AG08395 (cell line): ENCODE measurements around the gene CHCHD6.
A peak's percentile ranks its signal among the peaks of the same experiment; 100 is the strongest.

Experiments
- DNase-seq: peaks from one replicate; pipeline ENCODE4 v3.0.0; 2012; ENCODE audit warnings: mixed read lengths, low spot score

Gene CHCHD6

DNA sequence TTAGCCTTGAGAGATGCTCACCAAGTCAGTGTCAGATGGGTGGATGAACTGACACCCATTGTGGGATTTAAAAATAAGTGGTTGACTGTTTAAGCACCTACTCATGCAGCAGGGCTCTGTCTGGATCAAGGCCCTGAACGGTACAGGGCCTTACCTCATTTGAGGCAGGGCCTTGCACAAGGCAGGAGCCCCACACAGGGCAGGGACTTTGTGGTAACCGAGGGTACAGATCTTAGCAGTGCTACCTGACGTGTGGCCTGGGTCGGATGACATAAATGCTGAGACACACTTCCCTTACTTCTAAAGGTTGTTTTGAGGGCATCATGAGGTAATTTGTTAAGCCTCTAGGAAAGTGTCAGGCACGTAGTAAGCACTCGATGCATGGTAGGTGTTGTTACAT is 219.4 kb downstream of the CHCHD6 start:
- DNase-seq: no peak

DNA sequence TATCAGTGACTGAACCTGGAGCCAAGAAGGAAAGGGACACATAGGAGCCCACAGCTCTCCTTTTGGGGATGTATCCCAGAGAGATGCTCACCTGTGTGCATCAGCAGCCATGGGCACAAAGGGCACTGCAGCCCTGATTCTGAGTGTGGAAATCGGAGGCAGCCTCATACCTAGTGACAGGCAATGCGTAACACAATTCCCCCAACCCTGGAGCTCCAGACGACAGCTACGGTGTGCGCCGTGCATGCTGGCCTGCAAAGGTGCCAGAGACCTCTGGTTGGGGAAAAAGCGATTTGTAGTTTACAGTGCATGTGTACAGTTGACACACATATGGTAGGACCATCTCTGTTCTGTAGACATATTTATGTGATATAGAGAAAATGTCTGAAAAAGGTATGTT is 219.9 kb downstream of the CHCHD6 start:
- DNase-seq: no peak

DNA sequence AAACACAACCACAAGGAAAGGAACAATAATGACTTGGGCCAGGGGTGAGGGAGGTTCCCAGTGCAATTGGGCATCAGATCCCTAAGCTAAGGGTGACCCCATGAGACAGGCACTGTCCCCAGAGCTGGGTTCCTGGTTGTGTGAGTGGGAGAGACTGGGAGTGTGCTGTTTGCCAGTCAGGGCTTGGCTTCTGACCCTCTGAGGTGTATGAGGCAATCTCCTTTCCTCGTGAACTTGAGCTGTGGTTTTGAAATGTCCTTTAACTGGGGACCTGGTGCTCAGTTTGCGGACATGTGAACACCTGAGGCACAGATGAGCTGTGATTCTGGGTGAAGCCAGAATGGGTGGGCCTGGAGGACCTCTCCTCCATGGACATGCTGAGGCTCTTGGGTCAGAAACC is 220.4 kb downstream of the CHCHD6 start:
- no peak for DNase-seq

DNA sequence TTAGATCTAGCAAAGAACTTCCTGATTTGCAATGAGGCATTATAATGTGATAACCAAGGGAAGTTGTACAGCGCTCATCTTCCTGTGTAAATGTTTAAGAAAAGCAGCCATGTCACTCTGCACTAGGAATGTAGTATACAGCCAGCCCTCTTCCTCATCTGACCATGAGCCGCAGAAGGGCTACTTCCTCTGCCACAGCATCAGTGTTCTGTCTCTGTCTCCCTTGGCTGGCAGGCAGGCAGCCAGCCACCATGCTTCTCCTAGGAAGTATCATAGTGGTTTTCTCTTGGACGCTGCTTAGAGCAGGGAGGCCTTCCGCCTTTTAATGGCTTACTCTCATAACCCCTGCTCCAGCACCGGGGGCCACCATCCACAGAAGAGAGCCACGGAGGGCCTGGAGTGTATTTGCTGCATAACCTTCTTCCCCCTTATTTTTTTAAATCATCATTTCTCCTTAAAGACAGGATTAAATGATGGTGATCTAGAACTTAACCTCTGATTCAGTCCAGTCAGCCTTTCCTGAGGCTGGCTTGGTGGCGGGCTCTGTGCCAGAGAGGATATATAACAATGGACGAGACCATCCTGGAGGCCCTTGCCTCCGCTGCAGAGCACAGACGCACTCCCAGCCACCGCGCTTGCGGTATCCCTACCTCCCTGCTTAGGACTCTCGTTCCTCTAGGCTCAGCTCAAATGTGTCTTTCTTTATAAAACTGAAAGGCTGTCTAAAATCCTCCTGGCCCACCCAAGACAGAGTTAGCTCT is 221.6 kb downstream of the CHCHD6 start:
- no peak for DNase-seq

DNA sequence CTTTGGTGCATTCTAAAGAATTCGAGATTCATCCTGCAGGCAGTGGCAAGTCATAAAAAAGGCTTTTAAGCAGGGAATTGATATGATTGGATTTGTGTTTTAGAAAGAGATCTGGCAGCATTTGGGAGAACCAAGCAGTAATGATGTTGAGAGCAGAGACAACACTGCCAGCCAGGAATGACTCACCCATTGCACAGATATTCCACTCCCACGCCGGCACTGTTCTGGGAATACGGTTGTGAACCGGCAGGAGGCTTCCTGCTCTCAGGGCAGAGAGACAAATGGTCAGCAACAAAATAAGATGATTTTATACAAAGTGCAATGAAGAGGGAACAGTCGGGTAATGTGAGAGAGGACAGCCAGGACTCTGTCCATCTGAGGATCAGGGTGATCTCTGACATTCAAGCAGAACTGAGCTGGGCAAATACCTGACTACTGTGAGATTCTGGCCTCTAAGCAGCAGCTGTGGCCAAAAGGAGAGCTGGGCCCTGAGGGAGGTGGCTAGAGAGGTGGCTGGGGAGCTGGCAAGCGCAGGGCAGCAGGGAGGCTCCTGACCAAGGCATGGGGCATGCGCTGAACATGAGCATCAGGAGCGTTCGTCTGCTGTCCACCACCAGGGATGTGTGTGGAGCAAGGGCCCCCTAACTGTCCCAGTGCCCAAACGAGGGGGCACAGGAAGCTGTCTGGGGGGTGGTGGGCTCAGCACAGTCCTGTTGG is 222.8 kb downstream of the CHCHD6 start:
- peak; percentile 95 for DNase-seq

DNA sequence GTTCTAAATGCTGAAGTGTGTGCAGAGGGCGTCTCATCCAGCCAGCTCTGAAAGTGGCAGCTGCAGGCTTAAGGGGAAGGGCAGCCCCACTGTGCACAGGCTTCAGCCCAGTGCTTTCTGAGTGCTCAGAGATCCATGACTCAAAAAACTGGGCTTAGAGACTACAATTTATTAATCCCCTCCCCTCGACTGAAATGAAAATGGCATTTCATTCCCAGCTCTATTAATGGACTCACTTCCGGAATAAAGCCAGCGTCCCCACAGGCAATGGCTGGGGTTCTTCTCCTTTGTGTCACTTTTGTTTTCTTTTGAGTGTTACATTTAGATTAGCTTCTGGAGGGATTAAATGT is 223.3 kb downstream of the CHCHD6 start:
- no peak for DNase-seq

DNA sequence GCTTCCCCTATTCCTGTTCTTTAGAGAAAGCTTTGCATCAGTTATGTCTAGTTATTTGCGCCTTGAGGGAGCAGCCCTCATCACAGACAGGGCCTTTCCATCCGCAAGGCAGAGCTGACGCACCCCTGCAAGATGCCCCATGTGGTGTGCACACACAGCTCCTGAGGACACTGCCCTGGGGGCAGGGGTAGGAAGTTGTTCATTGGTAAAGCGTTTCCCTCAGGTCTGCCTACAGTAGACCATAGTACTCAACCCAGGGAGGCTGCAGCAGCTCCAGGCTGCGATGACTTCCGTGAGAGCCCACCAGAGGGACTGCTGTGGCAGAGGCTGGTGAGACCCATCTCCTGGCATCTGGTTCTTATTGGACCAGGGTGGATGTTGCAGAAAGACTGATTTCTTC is 223.8 kb downstream of the CHCHD6 start:
- DNase-seq: no peak

DNA sequence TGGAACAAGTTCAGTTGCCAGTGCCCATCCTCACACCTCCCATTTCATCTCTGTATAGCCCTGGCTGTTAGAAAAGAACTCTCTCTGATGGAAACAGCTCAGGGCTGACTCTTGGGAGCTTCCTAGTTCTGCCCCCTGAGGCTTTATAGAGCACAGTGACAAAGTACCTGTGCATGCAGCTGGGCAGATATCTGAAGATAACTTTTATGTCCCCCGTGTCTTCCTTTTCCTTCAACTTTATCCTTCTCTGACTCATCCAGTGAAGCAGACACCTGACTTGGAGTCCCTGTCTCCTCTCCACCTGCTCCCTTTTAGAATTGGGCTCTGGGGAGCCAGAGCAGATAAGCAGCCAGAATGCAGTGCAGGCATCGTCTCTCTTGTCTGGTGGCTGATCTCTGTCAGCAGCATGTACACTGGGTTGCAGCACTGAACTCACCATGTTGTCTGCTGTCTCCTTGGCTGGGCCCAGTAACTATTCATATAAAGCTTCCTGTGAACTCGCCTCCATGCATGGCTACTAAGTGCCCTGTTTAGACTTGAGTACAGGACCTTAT is 225.0 kb downstream of the CHCHD6 start:
- no peak for DNase-seq

DNA sequence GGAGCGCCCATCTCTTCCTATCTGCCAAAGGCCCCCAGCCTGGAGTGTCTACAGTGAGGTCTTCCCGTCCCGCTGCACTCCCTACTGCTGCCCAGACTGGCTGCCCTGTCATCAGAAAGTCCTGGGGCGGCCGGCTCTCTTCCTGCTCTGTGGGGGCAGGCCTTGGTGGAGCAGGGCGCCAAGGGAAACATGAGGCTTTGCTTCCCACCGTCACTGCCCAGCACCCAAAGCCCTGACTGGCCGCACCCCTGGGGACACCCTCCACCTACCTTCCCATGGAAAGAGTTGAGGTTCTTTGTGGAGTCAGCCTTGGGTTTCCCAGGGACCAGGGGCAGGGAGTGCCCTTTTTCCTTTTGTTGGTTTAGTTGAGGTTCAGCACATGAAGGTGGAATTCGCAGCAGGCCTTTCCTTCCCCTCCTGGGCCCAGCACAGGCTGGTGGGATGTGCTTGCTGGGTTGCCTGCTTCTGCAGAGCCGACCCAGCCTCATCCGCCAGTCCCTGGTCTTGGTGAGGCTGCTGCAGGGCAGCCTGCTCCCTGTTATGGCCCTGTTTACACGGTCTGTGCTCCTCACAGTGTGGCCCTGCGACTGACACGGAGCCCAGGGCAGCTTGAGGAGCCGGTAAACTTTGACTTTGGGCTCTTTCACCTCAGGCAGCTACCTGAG is 227.0 kb downstream of the CHCHD6 start:
- DNase-seq: no peak

DNA sequence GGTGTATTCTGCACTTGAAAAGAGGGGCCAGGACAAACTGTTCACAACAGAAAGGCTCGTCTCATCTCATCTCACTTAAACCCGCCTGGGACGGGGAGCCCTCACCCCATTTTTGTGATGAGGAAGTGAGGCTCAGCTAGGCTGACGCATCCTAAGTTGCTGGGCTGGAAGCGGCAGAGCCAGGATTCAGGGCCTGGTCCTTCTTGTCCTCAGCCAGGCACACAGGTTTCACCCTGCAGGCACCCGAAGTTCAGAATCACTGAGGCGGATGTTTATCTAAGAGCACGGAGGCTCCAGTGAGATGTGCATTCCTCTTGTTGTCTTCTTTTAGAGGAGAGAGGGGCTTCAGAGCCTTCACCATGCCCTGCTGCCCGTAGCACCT is 227.8 kb downstream of the CHCHD6 start:
- DNase-seq: no peak

DNA sequence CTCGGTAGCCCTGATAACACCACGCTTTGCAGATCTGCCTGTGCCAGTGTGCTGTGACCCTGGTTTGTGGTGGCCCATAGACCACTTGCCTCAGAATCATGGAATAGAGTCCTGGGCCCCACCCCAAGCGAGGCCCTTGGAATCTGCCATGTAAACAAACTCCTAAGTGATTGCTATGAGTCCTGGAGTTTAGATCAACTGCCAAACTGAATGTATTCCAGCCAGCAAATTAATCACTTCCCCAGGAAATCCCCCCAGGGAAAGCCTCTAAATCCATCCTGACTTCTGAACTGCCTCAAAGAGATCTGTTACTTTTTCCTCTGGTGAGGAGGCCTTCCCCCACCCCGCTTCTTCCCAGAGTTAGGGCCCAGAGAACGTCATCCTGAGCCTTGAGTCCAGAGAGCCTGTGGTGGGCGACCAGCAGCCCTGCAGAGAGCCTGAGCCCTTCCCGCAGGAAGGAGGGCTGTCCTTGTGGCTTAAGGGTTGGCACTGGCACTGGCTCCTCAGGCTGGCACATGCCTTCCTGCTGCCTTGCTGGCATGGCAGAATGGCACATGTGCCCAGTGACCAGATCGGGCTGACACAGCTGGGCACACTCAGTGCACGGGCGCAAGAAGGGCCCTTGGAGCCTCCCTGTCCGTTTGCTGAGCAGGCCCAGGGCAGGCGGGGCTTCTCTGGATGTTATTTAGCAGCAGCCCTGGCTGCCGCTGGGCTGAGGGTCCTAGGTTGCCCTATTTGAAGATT is 228.3 kb downstream of the CHCHD6 start:
- no peak for DNase-seq

DNA sequence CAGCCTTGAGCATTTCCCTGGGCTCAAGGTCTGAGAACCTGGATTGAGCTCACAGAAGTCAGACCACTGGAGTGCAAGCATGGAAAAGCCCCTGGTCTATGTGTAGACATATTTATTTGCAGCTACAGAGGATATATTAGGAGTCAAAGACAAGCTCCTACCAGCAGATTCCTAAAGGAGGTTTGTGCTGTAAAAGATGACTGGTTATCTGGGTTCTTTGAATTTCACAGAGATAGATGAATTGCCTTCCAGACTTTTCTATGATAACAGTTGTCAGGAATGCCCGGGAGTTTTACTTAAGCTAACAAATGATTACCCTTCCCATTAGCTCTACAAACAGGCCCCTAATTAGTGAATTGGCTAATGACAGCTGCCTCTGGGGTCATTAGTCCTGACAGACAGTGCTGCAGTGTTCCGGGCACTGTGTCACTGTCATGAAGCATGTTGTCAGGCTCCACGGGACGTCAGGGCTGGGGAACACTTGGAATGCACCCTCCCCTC is 230.0 kb downstream of the CHCHD6 start:
- no peak for DNase-seq

DNA sequence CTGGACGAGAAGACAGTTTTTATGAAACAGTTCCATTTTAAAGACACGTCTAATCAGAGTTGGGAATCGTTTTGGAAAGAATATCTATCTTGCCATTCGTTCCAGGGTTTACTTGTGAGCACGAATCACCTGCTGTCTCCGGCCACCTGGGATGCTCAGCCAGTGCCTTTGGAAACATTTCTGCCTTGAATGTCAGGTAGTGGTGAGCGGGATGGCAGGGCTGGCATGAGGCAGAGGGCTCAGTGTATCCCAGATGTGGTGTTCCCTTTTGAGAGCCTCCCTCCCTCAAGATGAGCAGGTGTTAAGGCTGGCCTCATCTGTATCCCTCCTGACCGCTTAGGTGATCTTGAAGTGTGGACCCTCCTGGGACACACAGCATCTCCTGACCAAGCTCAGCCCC is 231.0 kb downstream of the CHCHD6 start:
- no peak for DNase-seq

DNA sequence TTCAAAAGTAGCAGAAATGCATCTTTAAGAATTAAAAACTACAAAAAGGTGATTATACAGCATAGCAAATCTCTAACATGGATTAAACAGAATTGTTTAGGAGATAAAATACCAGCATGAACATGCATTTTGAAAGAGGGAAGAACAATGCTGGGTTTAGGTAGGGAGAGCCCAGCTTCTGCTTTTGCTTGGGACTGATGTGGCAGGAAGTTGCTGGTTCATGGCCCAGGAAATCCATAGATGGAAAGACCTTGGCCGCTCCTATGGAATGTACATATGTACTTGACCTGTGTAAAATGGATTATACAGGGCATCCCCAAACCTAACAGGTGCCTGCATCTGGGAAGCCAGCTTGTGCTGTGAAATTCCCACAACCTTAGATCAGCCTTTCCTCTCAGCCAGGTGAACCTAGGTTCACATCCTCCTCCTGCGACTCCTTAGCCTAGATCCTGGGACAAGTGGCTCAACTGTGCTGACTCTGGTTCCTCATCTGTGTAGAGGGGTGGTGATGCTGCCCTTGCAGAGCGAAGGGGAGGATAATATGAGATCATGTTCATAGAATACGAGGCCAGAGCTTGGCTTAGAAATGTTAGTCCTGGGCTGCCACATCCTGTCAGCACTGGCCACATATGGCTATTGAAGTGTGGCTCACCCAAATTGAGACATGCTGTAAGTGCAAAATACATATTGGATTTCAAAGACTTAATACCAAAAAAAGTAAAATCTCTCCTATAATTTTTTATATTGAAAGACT is 231.9 kb downstream of the CHCHD6 start:
- no peak for DNase-seq

DNA sequence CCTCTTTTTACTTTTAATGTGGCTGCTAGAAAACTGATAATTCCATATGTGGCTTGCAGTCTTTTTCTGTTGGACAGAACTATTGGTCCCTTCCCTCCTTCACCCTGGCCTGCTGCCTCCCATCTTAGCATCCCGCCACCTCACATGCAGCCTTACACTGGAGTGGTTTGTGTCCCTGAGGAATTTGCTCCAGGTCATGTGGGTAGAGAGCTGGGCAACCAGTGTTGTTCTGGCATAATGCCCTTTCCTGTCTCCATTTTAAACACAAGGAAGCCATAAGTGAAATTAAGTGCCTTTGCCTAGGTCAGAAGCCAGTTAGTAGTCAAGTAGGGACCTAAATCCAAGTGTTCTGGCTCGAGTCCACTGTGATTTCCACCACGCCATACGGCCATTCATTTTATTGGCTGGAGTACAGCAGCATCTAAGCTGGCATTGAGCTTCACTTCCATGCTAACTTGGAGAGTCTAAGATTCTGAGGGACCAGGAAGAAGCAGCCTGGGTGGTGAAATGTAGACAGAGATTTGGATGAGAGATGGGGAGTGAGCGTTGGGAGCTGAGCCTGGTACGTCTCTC is 232.9 kb downstream of the CHCHD6 start:
- no peak for DNase-seq

DNA sequence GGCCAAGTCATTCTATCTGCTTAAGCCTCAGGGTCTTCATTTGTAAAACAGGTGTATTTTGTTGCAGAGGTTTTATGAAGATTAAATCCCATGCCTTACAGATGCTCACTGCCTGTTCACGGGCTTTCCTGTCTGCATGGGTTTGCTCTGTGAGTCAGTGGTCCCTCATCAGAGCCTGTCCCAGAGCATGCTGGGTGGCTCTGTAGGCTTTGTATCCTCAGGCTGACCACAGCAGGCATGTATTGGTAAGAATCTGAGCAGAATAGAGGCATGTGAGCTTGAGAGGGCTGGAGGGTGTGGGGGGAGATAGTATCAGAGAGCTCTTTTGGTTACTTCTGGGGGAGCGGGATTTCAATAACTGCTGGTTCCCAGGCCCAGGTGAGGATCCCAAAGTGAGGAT is 233.5 kb downstream of the CHCHD6 start:
- no peak for DNase-seq

DNA sequence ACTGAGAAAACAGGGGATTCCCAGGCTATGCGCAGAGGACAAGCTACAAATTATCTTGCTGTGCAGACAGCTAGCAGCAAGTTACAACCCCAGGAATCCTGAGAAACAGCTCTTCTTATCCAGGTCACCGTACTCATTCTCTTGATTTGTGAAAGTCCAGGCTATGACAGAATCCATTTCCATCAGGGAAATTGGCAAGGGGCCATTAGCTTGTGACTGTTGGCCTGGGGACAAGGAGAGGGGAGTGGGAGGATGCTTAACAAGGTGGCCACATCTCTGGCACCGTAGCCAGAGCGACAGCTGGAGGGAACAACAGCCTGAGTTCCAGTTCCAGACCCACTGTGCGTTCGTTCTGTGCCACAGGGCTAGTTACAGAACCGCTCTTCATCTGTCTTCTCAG is 233.9 kb downstream of the CHCHD6 start:
- no peak for DNase-seq

DNA sequence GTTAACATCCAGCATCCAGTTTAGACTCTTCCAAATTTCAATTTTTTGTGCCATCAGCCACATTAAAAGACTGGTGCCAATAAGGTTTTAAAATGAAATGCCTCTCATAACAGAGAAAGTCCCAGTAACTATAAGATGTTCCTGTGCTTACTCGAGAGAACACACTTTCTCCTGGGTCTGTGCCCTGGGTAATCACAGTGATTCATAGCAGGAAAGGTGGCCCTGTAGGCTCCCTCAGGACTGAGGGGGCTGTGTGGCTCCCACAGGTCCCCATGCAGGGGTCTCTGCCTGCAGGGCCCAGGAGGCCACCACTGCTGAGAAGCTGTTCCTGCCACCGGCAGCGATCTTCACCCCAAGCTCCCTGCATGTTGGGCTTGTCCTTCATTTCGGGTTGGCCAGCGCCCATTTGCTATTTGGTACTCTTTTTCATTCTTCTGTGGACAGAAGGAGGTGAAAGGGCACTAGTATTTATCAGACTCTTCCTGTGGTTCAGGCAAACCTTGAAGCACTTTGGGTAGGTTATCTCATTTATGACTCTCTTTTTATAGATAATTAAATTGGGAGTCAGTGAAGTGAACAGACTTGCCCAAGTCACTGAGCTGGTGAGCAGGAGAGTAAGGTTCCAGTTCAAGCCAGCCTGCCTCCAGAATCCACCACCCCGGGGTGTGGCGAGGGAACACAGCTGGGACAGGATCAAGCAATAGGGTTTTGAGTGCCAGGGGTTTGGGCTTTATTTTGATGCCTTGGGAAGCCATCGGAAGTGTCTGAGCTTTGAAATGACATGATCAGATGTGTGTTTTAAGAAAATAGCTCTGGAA is 234.7 kb downstream of the CHCHD6 start:
- DNase-seq: no peak

DNA sequence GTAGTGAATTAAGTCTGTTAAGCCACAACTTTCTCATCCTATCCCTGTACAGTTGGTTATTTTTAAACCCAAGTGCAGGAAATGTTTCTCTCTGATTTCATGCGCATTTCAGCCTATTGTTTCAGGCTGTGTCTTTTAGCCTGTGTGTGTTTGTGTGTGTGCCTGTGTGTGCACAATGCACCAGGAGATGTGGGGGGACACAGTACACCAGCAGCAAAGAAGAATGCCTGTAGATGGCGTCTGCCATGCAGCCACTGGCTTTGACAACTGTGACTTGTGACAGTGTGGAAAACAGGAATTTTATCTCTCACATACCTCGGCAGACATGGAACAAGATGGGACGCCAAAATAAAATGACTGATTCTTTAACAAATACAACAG is 235.3 kb downstream of the CHCHD6 start:
- DNase-seq: no peak

DNA sequence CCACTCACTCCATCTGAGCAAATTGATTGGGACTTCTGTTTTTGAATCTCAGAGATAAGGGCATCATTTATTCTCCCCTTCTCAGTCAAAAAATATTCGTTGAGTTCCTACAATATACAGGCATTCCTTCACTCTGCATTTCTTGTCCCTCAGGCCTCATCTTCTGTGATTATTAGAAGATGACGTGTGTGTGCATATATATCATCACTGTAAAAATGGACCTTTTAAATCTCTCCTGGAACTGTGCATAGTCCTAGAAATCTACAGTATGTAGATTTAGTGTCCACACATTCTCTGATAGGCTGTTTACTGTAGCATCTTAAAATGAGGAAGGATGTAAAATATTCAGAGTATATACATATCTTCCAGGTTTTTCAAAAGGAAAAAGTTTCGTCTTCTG is 235.7 kb downstream of the CHCHD6 start:
- no peak for DNase-seq
